ENCODE measurements around the gene SDR42E2. TPM values are rescaled to one million over a fixed set of nuclear protein-coding genes. Genes with fewer than 3 reads are reported as not detected.

Gene SDR42E2
- total and polyA plus RNA-seq, 2 of the 4 experiments (the other 2 are of a cell fraction), result not detected

DNA sequence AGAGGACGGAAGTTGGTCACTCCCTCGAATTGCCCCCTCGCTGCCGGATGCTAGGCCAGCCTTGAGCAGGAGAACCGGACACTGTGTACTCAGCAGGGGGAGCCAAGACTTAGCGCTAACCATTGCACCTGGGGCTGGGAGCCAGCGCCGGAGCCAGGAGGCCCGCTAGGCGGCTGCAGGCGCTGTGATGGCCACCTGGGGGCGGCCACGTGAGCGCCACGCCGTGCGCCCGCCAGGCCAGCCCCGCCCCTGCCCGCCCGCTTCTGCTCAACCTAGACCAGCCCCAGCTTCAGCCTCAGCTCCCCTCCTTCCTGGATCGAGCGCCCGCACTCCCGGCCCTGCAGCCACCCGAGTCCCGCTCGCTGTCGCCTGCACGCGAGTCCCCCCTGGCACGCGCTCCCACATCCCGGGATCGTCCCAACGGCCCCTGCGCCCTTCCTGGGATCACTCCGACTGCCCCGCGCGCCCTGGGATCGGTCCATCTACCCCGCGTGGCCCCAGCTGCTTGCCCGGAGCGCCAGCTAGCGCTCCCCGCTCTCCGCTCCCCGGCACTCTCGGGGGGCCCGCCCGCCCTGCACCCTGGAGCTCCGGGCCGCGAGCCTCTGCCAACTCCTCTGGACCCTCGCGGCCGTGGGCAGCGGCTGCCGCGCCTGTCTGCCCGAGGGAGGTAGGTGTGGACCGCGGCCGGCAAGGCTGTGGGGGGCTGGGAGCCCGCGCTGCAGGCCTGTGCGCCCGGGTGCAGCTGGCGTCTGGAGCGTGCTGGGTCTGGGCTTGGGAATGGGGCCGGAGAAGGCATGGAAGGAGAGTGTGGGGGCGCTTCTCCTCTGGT is 43.9 kb downstream of the SDR42E2 start, which contains the start of gene EEF2K:
TSS of gene EEF2K (plus strand) at position 266 of the 829 bp plus-strand sequence. CDS start 19,452 bp downstream, outside the sequence.
- dilution Hi-C loops (cut with HindIII; ENCODE audit: low sequenced_read_pairs, unreplicated experiment), result no loop called here
- Histone ChIP-seq H3K27ac (ENCODE audit: insufficient read depth, low read length) (peak within 1 kb of the TSS; percentile 71), H2AK5ac (ENCODE audit: low read depth, low read length) (peak within 1 kb of the TSS; percentile 9; the same call in 1 of the 2 replicates), H3K9me3 (ENCODE audit: control insufficient read depth, insufficient read depth, low read length) (no peaks in the 10 kb centered on the region), H2AK9ac (replicated peaks; ENCODE audit: low read depth, low read length, poor library complexity) (peak within 1 kb of the TSS; percentile 92), H3K9ac (ENCODE audit: low read depth, low read length) (peak within 1 kb of the TSS; percentile 73), H3K4me1 (ENCODE audit: control insufficient read depth, insufficient read depth, low read length) (peaks cover 7% of the 10 kb centered on the region; the same call in 1 of the 2 replicates), H3K56ac (ENCODE audit: extremely low read depth, insufficient read depth, low read length) (peak within 1 kb of the TSS; percentile 78), H3K18ac (ENCODE audit: low read depth, low read length) (peak within 1 kb of the TSS; percentile 5; the same call in 1 of the 2 replicates), H2BK120ac (ENCODE audit: low read depth, low read length) (peak within 1 kb of the TSS; percentile 29), H3K27me3 (ENCODE audit: control insufficient read depth, insufficient read depth, low read length) (no peaks in the 10 kb centered on the region), H3K4me3 (ENCODE audit: insufficient read depth, low read depth, low read length) (peak within 1 kb of the TSS; percentile 73), H3K14ac (replicated peaks; ENCODE audit: low read depth, low read length) (peak within 1 kb of the TSS; percentile 71), H3K9me1 (ENCODE audit: insufficient read depth, low read length) (peaks cover 6% of the 10 kb centered on the region), H2BK5ac (ENCODE audit: low read depth, low read length, poor library complexity, severe bottlenecking) (peak within 1 kb of the TSS; percentile 63), H2AFZ (replicated peaks; ENCODE audit: low read length, poor library complexity) (peak within 1 kb of the TSS; percentile 96), H4K5ac (ENCODE audit: low read depth, low read length) (peak within 1 kb of the TSS; percentile 54), H4K8ac (ENCODE audit: low read depth in 2 of 2, low read length in 2 of 2) (peak within 1 kb of the TSS; percentile 78 to 95), H3K23ac (ENCODE audit: low read depth, low read length) (peak within 1 kb of the TSS; percentile 74), H4K20me1 (ENCODE audit: insufficient read depth, low read length) (peaks cover 29% of the 10 kb centered on the region), H2BK15ac (ENCODE audit: low read depth, low read length) (0 out of 3 replicates have a peak within 1 kb of the TSS, but pooled peaks have one; percentile 12), H3K4me2 (ENCODE audit: low read depth, low read length) (peak within 1 kb of the TSS; percentile 82), H4K91ac (ENCODE audit: insufficient read depth, low read depth, low read length) (peak within 1 kb of the TSS; percentile 43), H3K4ac (ENCODE audit: low read depth, low read length) (peak within 1 kb of the TSS; percentile 76), H2BK20ac (ENCODE audit: low read depth, low read length) (peak within 1 kb of the TSS; percentile 48; the same call in 1 of the 2 replicates), H3K36me3 (ENCODE audit: control insufficient read depth, insufficient read depth, low read length) (0 out of 2 replicates have a peak, but pooled peaks cover 1% of the 10 kb centered on the region), H3K79me1 (ENCODE audit: low read depth in 1 of 2, low read length in 2 of 2) (peaks cover 24 to 47% of the 10 kb centered on the region in 2 experiments)
- POLR2A ChIA-PET (ENCODE audit: unreplicated experiment), result interaction anchor here (0.6 kb wide), 1 partner anchor 14 kb away, joined by 3 read pairs; no protein-coding TSS in a partner anchor
- intact Hi-C loops (cut with micrococcal nuclease), result loop anchor here (1.0 kb wide), 2 partner anchors 9 to 91 kb away; partner anchors contain the start of gene POLR3E
- 0% methylated on average over 35 of the region's 74 CpGs; no CpG with 5 or more reads in 1 of the 2 experiments for WGBS, 2 experiments (ENCODE audit: extremely low coverage in 2 of 2, insufficient read length in 1 of 2)
- in situ Hi-C loops (cut with MboI; ENCODE audit: low sequenced_read_pairs), result no loop called here
- ATAC-seq (ENCODE audit: low read depth) (peak; percentile 93), DNase-seq (peak; percentile 95)
- CTCF ChIA-PET, result interaction anchor here (0.7 to 2.3 kb wide), 4 partner anchors 15 to 95 kb away, joined by 3 to 7 read pairs (median 3); no protein-coding TSS in a partner anchor
- BruUV-seq (replicated peaks), result no TSS peak
- TF ChIP-seq, protein P1, sequence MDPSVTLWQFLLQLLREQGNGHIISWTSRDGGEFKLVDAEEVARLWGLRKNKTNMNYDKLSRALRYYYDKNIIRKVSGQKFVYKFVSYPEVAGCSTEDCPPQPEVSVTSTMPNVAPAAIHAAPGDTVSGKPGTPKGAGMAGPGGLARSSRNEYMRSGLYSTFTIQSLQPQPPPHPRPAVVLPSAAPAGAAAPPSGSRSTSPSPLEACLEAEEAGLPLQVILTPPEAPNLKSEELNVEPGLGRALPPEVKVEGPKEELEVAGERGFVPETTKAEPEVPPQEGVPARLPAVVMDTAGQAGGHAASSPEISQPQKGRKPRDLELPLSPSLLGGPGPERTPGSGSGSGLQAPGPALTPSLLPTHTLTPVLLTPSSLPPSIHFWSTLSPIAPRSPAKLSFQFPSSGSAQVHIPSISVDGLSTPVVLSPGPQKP (IDR thresholded peaks at IDR 0.05; ENCODE audit: borderline replicate concordance, low read depth, low read length), result no peak
- TF ChIP-seq MAZ (IDR thresholded peaks at IDR 0.05; ENCODE audit: borderline replicate concordance, low read depth, low read length) (peak; percentile 90; the same call in 1 of the 2 replicates), RFX5 (IDR thresholded peaks at IDR 0.05; ENCODE audit: low read depth, low read length) (no peak), POLR2A (IDR thresholded peaks at IDR 0.05; ENCODE audit: low read depth, low read length) (no peak), CHD1 (IDR thresholded peaks at IDR 0.05; ENCODE audit: low read depth, low read length) (no peak), RAD21 (IDR thresholded peaks at IDR 0.05; ENCODE audit: low read length) (peak; percentile 62), SMC3 (IDR thresholded peaks at IDR 0.05; ENCODE audit: low read depth, low read length) (peak; percentile 62; the same call in 1 of the 2 replicates), NFE2L2 (IDR thresholded peaks at IDR 0.05; ENCODE audit: low read depth, low read length) (no peak), MAFK (IDR thresholded peaks at IDR 0.05; ENCODE audit: low read depth, low read length) (no peak), RCOR1 (IDR thresholded peaks at IDR 0.05; ENCODE audit: insufficient replicate concordance, low read length) (peak; percentile 64), MXI1 (IDR thresholded peaks at IDR 0.05; ENCODE audit: borderline replicate concordance, low read depth, low read length) (peak; percentile 98), FOS (IDR thresholded peaks at IDR 0.05; ENCODE audit: low read depth, low read length) (no peak), CEBPB (IDR thresholded peaks at IDR 0.05; ENCODE audit: low read depth, low read length) (no peak), BHLHE40 (IDR thresholded peaks at IDR 0.05; ENCODE audit: low read depth, low read length) (peak; percentile 87)
- TF ChIP-seq, protein P2, sequence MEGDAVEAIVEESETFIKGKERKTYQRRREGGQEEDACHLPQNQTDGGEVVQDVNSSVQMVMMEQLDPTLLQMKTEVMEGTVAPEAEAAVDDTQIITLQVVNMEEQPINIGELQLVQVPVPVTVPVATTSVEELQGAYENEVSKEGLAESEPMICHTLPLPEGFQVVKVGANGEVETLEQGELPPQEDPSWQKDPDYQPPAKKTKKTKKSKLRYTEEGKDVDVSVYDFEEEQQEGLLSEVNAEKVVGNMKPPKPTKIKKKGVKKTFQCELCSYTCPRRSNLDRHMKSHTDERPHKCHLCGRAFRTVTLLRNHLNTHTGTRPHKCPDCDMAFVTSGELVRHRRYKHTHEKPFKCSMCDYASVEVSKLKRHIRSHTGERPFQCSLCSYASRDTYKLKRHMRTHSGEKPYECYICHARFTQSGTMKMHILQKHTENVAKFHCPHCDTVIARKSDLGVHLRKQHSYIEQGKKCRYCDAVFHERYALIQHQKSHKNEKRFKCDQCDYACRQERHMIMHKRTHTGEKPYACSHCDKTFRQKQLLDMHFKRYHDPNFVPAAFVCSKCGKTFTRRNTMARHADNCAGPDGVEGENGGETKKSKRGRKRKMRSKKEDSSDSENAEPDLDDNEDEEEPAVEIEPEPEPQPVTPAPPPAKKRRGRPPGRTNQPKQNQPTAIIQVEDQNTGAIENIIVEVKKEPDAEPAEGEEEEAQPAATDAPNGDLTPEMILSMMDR (conservative IDR thresholded peaks at IDR 0.05; ENCODE audit: low read depth, low read length), result peak; percentile 88

Data from IMR-90 (cell line).